Esophagus squamous epithelium (tissue), 5 donors: ENCODE results near the gene SOCS4. TPM values are rescaled to one million over a fixed set of nuclear protein-coding genes. Genes with fewer than 3 reads are reported as not detected.

Experiments used
- DNase-seq: peaks from one replicate; lab custom pipeline; 2025; lab: John Stamatoyannopoulos, UW
- H3K27ac ChIP-seq, 4 donors: fragments of 200-600 bp; sonication (generic); one replicate each; pipeline ENCODE4 v1.5.1; 2016 to 2019; ENCODE audit warnings: mild to moderate bottlenecking in 1 of 4
- H3K27me3 ChIP-seq, 4 donors: fragments of 200-600 bp; sonication (generic); 1 replicate in 3 of 4; 2 replicates in 1 of 4; pipeline versions ENCODE4 v1.5.1 to v1.6.0; 2017 to 2021; ENCODE audit warnings: antibody characterized with exemption in 1 of 4
- H3K36me3 ChIP-seq, 3 donors: fragments of 200-600 bp; sonication (generic); one replicate each; pipeline ENCODE4 v1.5.1; 2016 to 2019
- H3K4me1 ChIP-seq, 3 donors: fragments of 200-600 bp; sonication (generic); one replicate each; pipeline ENCODE4 v1.5.1; 2017 to 2019
- H3K4me3 ChIP-seq, 4 donors: fragments of 200-600 bp; sonication (generic); 1 replicate in 3 of 4; 2 replicates in 1 of 4; pipeline ENCODE4 v1.5.1; 2016 to 2019; ENCODE audit warnings: mild to moderate bottlenecking in 2 of 4, moderate library complexity in 1 of 4
- H3K9me3 ChIP-seq, 3 donors: fragments of 200-600 bp; sonication (generic); one replicate each; pipeline ENCODE4 v1.5.1; 2016 to 2019
- CTCF ChIP-seq, 6 experiments: fragments of 450-650 bp in 4 of 6; fragments of 200-600 bp in 2 of 6; sonication (generic) in 2 of 6; IDR thresholded peaks; one replicate each; pipeline ENCODE4 v1.5.1; 2016 to 2019; ENCODE audit warnings: antibody characterized with exemption in 6 of 6, mild to moderate bottlenecking in 4 of 6, moderate library complexity in 4 of 6
- POLR2A ChIP-seq, 4 donors: fragments of 450-650 bp; IDR thresholded peaks; one replicate each; pipeline ENCODE4 v1.6.1; 2017; ENCODE audit warnings: antibody characterized with exemption in 4 of 4, mild to moderate bottlenecking in 4 of 4, moderate library complexity in 3 of 4
- WGBS, 2 donors: methylation state at CpG; one replicate each; pipeline ENCODE4 v1.1.5; 2018; 5-methylcytosine and 5-hydroxymethylcytosine counted together
- intact Hi-C: fragments of 100-400 bp; cut with DNase I; formaldehyde crosslinking; loops from one replicate; pipeline ENCODE4 v1.15.0; 2022
- total RNA-seq, 4 donors: library from RNA; depleted of rRNA; stranded (reverse); fragments of >200 nt; gene quantifications; one replicate each; pipeline ENCODE4 v1.1.0, GENCODE V29; 2016
- donor health status: DM: yes; HTN: yes; CAD: no.

The SOCS4 gene
- total RNA-seq, 4 donors from 2014 or later = 5.9 to 20.1 (median 12.1) TPM

GRCh38 chr14:55053018-55053417 is 26.0 kb downstream of the SOCS4 start:
- intact Hi-C loops = no loop called here
- H3K9me3 ChIP-seq = no peaks in the 10 kb centered on the region
- no peak for DNase-seq
- TF ChIP-seq CTCF (IDR thresholded peaks at IDR 0.05) (no peak), POLR2A (IDR thresholded peaks at IDR 0.05) (no peak)
- 55 to 61% methylated on average over 6 of the region's 6 CpGs for WGBS, 2 donors
- H3K36me3 ChIP-seq = peaks cover 0 to 30% (median 0%) of the 10 kb centered on the region in 3 donors
- H3K27me3 ChIP-seq = no peaks in the 10 kb centered on the region
- H3K27ac ChIP-seq = peak overlapping the region; percentile 98 to 100 (median 100)
- H3K4me3 ChIP-seq = peak overlapping the region in 3 of 4 donors; percentile 81 to 99 (median 88)
- H3K4me1 ChIP-seq = peaks cover 17 to 49% (median 22%) of the 10 kb centered on the region in 3 donors

DNA sequence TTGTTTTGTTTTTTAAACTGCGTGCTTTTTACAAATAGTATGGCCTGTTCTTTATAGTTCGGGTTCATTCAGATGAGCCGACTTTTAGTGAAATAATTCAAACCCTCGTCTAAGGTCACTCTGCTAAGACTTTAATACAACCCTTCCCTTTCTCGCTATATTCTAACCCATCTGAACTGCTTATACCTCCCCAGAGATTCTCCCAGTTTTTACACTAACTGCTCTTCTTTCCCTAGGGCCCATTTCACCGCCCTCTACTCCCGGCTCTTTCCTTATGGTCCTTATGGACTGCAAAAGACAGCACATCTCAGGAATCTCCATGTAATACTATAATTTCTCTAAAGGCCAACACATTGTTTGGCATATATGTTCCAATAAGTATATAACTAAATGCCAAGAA is 26.5 kb downstream of the SOCS4 start:
- intact Hi-C loops = no loop called here
- Histone ChIP-seq H3K27ac (peak overlapping the region in 1 of 4 donors; percentile 100), H3K36me3 (peaks cover 0 to 35% (median 0%) of the 10 kb centered on the region in 3 donors), H3K4me3 (peak overlapping the region in 1 of 4 donors; percentile 88), H3K27me3 (no peaks in the 10 kb centered on the region), H3K4me1 (peaks cover 17 to 49% (median 22%) of the 10 kb centered on the region in 3 donors), H3K9me3 (no peaks in the 10 kb centered on the region)
- DNase-seq = no peak
- 71 to 82% methylated on average over 7 of the region's 7 CpGs for WGBS, 2 donors
- TF ChIP-seq POLR2A (IDR thresholded peaks at IDR 0.05) = no peak

DNA sequence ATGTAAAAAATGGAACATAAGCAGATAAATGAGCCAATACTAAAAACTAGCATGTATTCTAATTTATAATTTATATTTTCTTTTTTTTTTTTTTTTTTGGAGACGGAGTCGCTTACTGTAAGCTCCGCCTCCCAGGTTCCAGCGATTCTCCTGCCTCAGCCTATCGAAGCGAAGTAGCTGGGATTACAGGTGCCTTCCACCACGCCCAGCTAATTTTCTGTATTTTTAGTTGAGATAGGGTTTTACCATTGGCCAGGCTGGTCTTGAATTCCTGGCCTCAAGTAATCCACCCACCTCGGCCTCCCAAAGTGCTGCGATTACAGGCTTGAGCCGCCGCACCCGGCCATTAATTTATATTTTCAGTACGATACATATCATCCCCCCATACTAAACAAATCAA is 27.1 kb downstream of the SOCS4 start:
- no peak for DNase-seq
- intact Hi-C loops = no loop called here
- no peak for TF ChIP-seq CTCF (IDR thresholded peaks at IDR 0.05)
- no peak for TF ChIP-seq POLR2A (IDR thresholded peaks at IDR 0.05)
- WGBS, 2 donors = 94 to 97% methylated on average over 13 of the region's 13 CpGs
- no peak overlapping the region for H3K27ac ChIP-seq
- no peaks in the 10 kb centered on the region for H3K27me3 ChIP-seq
- H3K4me1 ChIP-seq = peaks cover 17 to 49% (median 22%) of the 10 kb centered on the region in 3 donors
- no peaks in the 10 kb centered on the region for H3K9me3 ChIP-seq
- no peak overlapping the region for H3K4me3 ChIP-seq
- H3K36me3 ChIP-seq = peaks cover 0 to 38% (median 0%) of the 10 kb centered on the region in 3 donors

DNA sequence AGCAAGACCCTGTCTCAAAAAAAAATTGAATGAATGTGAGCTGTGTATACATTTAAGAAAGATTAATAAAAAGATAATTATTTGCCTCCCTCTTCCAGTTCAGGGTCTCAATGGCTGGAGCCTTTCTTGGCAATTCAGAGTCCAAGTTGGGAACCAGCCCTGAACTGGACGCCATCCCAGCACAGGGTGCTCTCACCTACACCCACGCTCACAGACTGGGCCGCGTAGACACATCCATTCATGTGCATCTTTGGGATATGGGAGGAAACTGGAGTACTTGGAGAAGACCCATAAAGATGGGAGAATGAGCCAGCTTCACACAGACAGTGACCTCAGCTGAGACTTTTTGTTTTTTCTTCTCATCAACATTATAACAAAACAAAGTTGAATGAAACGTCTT is 30.9 kb downstream of the SOCS4 start:
- intact Hi-C loops = no loop called here
- H3K4me3 ChIP-seq = no peak overlapping the region
- no peaks in the 10 kb centered on the region for H3K9me3 ChIP-seq
- H3K4me1 ChIP-seq = peaks cover 9 to 58% (median 20%) of the 10 kb centered on the region in 3 donors
- no peak overlapping the region for H3K27ac ChIP-seq
- no peaks in the 10 kb centered on the region for H3K27me3 ChIP-seq
- DNase-seq = no peak
- H3K36me3 ChIP-seq = peaks cover 0 to 58% (median 6%) of the 10 kb centered on the region in 3 donors
- TF ChIP-seq CTCF (IDR thresholded peaks at IDR 0.05) (no peak), POLR2A (IDR thresholded peaks at IDR 0.05) (no peak)
- WGBS, 2 donors = 82 to 96% methylated on average over 5 of the region's 5 CpGs

DNA sequence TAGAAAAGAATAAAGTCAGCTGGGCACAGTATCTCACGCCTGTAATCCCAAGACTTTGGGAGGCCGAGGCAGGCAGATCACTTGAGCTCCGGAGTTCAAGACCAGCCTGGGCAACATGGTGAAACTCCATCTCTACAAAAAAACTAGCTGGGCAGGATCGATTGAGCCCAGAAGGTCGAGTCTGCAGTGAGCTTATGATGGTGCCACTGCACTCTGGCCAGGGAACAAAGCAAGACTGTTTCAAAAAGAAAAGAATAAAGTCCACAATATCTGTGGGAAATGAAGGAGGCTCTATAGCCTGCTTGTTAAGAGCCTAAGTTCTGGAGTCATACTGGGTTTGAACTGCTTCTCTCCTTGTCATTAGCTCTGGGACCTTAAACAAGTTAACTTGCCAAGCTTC is 32.3 kb downstream of the SOCS4 start:
- intact Hi-C loops = no loop called here
- no peak for DNase-seq
- H3K27ac ChIP-seq = no peak overlapping the region
- peaks cover 6 to 46% (median 10%) of the 10 kb centered on the region in 3 donors for H3K4me1 ChIP-seq
- H3K4me3 ChIP-seq = no peak overlapping the region
- H3K36me3 ChIP-seq = peaks cover 0 to 63% (median 12%) of the 10 kb centered on the region in 3 donors
- whole genome bisulfite sequencing, 2 donors = 86 to 96% methylated on average over 5 of the region's 5 CpGs
- H3K9me3 ChIP-seq = no peaks in the 10 kb centered on the region
- H3K27me3 ChIP-seq = no peaks in the 10 kb centered on the region
- TF ChIP-seq CTCF (IDR thresholded peaks at IDR 0.05) (no peak), POLR2A (IDR thresholded peaks at IDR 0.05) (no peak)
